Activated naive CD8-positive, alpha-beta T cell (primary cell): Measurements from ENCODE around the gene SLC4A4.

Experiments
- H3K27ac Mint-ChIP-seq: one replicate; pipeline ENCODE4 v1.8.0; 2021; ENCODE audit warnings: mixed read lengths
- H3K27me3 Mint-ChIP-seq: one replicate; pipeline ENCODE4 v1.8.0; 2021; ENCODE audit warnings: mixed read lengths
- H3K36me3 Mint-ChIP-seq: one replicate; pipeline ENCODE4 v1.8.0; 2021; ENCODE audit warnings: mixed read lengths
- H3K4me1 Mint-ChIP-seq: one replicate; pipeline ENCODE4 v1.8.0; 2021; ENCODE audit warnings: low read depth, mixed read lengths
- H3K4me3 Mint-ChIP-seq: one replicate; pipeline ENCODE4 v1.8.0; 2021; ENCODE audit warnings: mild to moderate bottlenecking, mixed read lengths
- H3K9me3 Mint-ChIP-seq: one replicate; pipeline ENCODE4 v1.8.0; 2021; ENCODE audit warnings: low read depth, mixed read lengths

The SLC4A4 gene

GRCh38 chr4:71417150-71417549, 78.3 kb downstream of the SLC4A4 start:
- Mint-ChIP-seq H3K27me3 (peaks cover 4% of the 10 kb centered on the region), H3K9me3 (peaks cover 5% of the 10 kb centered on the region), H3K4me1 (no peaks in the 10 kb centered on the region), H3K36me3 (no peaks in the 10 kb centered on the region), H3K4me3 (no peak overlapping the region), H3K27ac (no peak overlapping the region)

- Mint-ChIP-seq H3K4me1 (no peaks in the 10 kb centered on the region), H3K9me3 (peaks cover 5% of the 10 kb centered on the region), H3K36me3 (no peaks in the 10 kb centered on the region), H3K27ac (no peak overlapping the region), H3K27me3 (no peaks in the 10 kb centered on the region), H3K4me3 (no peak overlapping the region)
These were observed 87.7 kb downstream of the SLC4A4 start for GRCh38 chr4:71426381-71427042.

- peaks cover 1% of the 10 kb centered on the region for H3K27me3 Mint-ChIP-seq
- H3K4me1 Mint-ChIP-seq, result no peaks in the 10 kb centered on the region
- no peaks in the 10 kb centered on the region for H3K36me3 Mint-ChIP-seq
- H3K4me3 Mint-ChIP-seq, result no peak overlapping the region
- H3K27ac Mint-ChIP-seq, result no peak overlapping the region
- peaks cover 5% of the 10 kb centered on the region for H3K9me3 Mint-ChIP-seq
These were observed 90.3 kb downstream of the SLC4A4 start for GRCh38 chr4:71429106-71429505.

- Mint-ChIP-seq H3K9me3 (peaks cover 5% of the 10 kb centered on the region), H3K4me1 (no peaks in the 10 kb centered on the region), H3K36me3 (no peaks in the 10 kb centered on the region), H3K27ac (no peak overlapping the region), H3K27me3 (peaks cover 1% of the 10 kb centered on the region), H3K4me3 (no peak overlapping the region)
These were observed 91.1 kb downstream of the SLC4A4 start for GRCh38 chr4:71429962-71430361.

- no peak overlapping the region for H3K4me3 Mint-ChIP-seq
- no peaks in the 10 kb centered on the region for H3K4me1 Mint-ChIP-seq
These were observed 91.8 kb downstream of the SLC4A4 start for GRCh38 chr4:71430609-71431008.

GRCh38 chr4:71440612-71441011, 101.8 kb downstream of the SLC4A4 start:
- Mint-ChIP-seq H3K36me3 (no peaks in the 10 kb centered on the region), H3K9me3 (no peaks in the 10 kb centered on the region), H3K4me3 (no peak overlapping the region), H3K27me3 (no peaks in the 10 kb centered on the region), H3K4me1 (no peaks in the 10 kb centered on the region), H3K27ac (no peak overlapping the region)

More at GRCh38 chr4:71430609-71431008, 91.8 kb downstream of the SLC4A4 start:
- Mint-ChIP-seq H3K36me3 (no peaks in the 10 kb centered on the region), H3K27ac (no peak overlapping the region), H3K9me3 (peaks cover under 1% of the 10 kb centered on the region), H3K27me3 (peaks cover 1% of the 10 kb centered on the region)

GRCh38 chr4:71441186-71442169, 102.7 kb downstream of the SLC4A4 start:
- Mint-ChIP-seq H3K27me3 (no peaks in the 10 kb centered on the region), H3K9me3 (no peaks in the 10 kb centered on the region), H3K4me3 (no peak overlapping the region), H3K36me3 (no peaks in the 10 kb centered on the region), H3K4me1 (no peaks in the 10 kb centered on the region), H3K27ac (no peak overlapping the region)

- Mint-ChIP-seq H3K27ac (no peak overlapping the region), H3K36me3 (no peaks in the 10 kb centered on the region), H3K4me3 (no peak overlapping the region), H3K27me3 (peaks cover under 1% of the 10 kb centered on the region), H3K9me3 (no peaks in the 10 kb centered on the region), H3K4me1 (no peaks in the 10 kb centered on the region)
These were observed 103.5 kb downstream of the SLC4A4 start for GRCh38 chr4:71442336-71442735.

GRCh38 chr4:71444395-71444794, 105.6 kb downstream of the SLC4A4 start:
- Mint-ChIP-seq H3K27ac (no peak overlapping the region), H3K4me1 (no peaks in the 10 kb centered on the region), H3K36me3 (no peaks in the 10 kb centered on the region), H3K9me3 (no peaks in the 10 kb centered on the region), H3K27me3 (peaks cover 2% of the 10 kb centered on the region), H3K4me3 (no peak overlapping the region)

GRCh38 chr4:71445811-71446210, 107.0 kb downstream of the SLC4A4 start:
- Mint-ChIP-seq H3K4me1 (no peaks in the 10 kb centered on the region), H3K36me3 (no peaks in the 10 kb centered on the region), H3K27me3 (peaks cover 2% of the 10 kb centered on the region), H3K9me3 (no peaks in the 10 kb centered on the region), H3K27ac (no peak overlapping the region), H3K4me3 (no peak overlapping the region)

- no peak overlapping the region for H3K4me3 Mint-ChIP-seq
- H3K27me3 Mint-ChIP-seq, result peaks cover 2% of the 10 kb centered on the region
- no peak overlapping the region for H3K27ac Mint-ChIP-seq
- no peaks in the 10 kb centered on the region for H3K36me3 Mint-ChIP-seq
- no peaks in the 10 kb centered on the region for H3K9me3 Mint-ChIP-seq
- H3K4me1 Mint-ChIP-seq, result no peaks in the 10 kb centered on the region
These were observed 107.8 kb downstream of the SLC4A4 start for GRCh38 chr4:71446479-71447081.

GRCh38 chr4:71449040-71449439, 110.2 kb downstream of the SLC4A4 start:
- Mint-ChIP-seq H3K36me3 (no peaks in the 10 kb centered on the region), H3K27ac (no peak overlapping the region), H3K4me3 (no peak overlapping the region), H3K27me3 (peaks cover 2% of the 10 kb centered on the region), H3K9me3 (no peaks in the 10 kb centered on the region), H3K4me1 (no peaks in the 10 kb centered on the region)

GRCh38 chr4:71449878-71450277, 111.1 kb downstream of the SLC4A4 start:
- no peaks in the 10 kb centered on the region for H3K4me1 Mint-ChIP-seq
- H3K27ac Mint-ChIP-seq, result no peak overlapping the region
- peaks cover 2% of the 10 kb centered on the region for H3K27me3 Mint-ChIP-seq
- H3K9me3 Mint-ChIP-seq, result no peaks in the 10 kb centered on the region
- no peak overlapping the region for H3K4me3 Mint-ChIP-seq
- no peaks in the 10 kb centered on the region for H3K36me3 Mint-ChIP-seq

- Mint-ChIP-seq H3K27ac (no peak overlapping the region), H3K36me3 (no peaks in the 10 kb centered on the region), H3K9me3 (no peaks in the 10 kb centered on the region)
These were observed 114.7 kb downstream of the SLC4A4 start for GRCh38 chr4:71453531-71453930.

GRCh38 chr4:71456841-71457240, 118.0 kb downstream of the SLC4A4 start:
- Mint-ChIP-seq H3K4me1 (no peaks in the 10 kb centered on the region), H3K27me3 (no peaks in the 10 kb centered on the region), H3K9me3 (no peaks in the 10 kb centered on the region), H3K27ac (no peak overlapping the region), H3K4me3 (no peak overlapping the region), H3K36me3 (no peaks in the 10 kb centered on the region)

More at GRCh38 chr4:71453531-71453930, 114.7 kb downstream of the SLC4A4 start:
- Mint-ChIP-seq H3K4me3 (no peak overlapping the region), H3K27me3 (no peaks in the 10 kb centered on the region), H3K4me1 (no peaks in the 10 kb centered on the region)
